ENCODE results near the gene PLCG2. TPM values are rescaled to one million over a fixed set of nuclear protein-coding genes. Genes with fewer than 3 reads are reported as not detected.
A peak's percentile ranks its signal among the peaks of the same experiment; 100 is the strongest.

Gene PLCG2
- total RNA-seq, 1 donor from 2014 or later = 6.9 TPM

- Mint-ChIP-seq H3K27me3 (no peaks in the 10 kb centered on the region), H3K36me3 (ENCODE audit: low read depth) (no peaks in the 10 kb centered on the region), H3K27ac (no peak overlapping the region), H3K9me3 (no peaks in the 10 kb centered on the region), H3K4me3 (no peak overlapping the region), H3K4me1 (peaks cover 8% of the 10 kb centered on the region)
- intact Hi-C loops (cut with micrococcal nuclease) = no loop called here
- DNase-seq = no peak
Observed at GRCh38 chr16:81804134-81804610, 25.1 kb downstream of the PLCG2 start.

- H3K27me3 Mint-ChIP-seq = no peaks in the 10 kb centered on the region
- no peak overlapping the region for H3K27ac Mint-ChIP-seq
- peaks cover 19% of the 10 kb centered on the region for H3K4me1 Mint-ChIP-seq
- no peak overlapping the region for H3K4me3 Mint-ChIP-seq
- H3K9me3 Mint-ChIP-seq = no peaks in the 10 kb centered on the region
- intact Hi-C loops (cut with micrococcal nuclease) = no loop called here
- H3K36me3 Mint-ChIP-seq (ENCODE audit: low read depth) = peaks cover 1% of the 10 kb centered on the region
- DNase-seq = no peak
Observed at GRCh38 chr16:81806696-81807095, 27.6 kb downstream of the PLCG2 start.

DNA sequence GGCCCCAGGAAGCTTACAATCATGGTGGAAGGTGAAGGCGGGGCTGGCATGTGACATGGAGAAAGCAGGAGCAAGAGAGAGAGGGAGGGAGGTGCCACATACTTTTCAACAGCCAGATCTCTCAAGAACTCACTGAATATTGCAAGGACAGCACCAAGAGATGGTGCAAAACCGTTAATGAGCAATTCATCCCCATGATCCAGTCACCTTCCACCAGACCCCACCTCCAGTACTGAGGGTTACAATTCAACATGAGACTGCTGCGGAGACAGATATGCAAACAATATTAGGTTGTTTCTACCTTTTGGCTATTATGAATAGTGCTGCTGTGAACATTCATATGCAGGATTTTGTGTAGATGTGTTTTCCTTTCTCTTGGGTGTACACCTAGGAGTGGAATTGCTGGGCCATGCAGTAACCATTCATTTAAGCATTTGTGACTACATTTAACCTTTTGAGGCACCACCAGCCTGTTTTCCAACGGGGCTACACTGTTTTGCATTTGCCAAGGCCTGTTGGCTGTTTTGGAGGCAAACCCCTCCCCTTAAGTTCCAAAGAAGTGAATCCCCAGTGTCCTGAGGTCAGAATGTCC lies 28.8 kb downstream of the PLCG2 start:
- Mint-ChIP-seq H3K27ac (peak overlapping the region; percentile 21), H3K4me3 (no peak overlapping the region), H3K36me3 (ENCODE audit: low read depth) (peaks cover 1% of the 10 kb centered on the region), H3K9me3 (no peaks in the 10 kb centered on the region), H3K27me3 (peaks cover 4% of the 10 kb centered on the region), H3K4me1 (peaks cover 19% of the 10 kb centered on the region)
- intact Hi-C loops (cut with micrococcal nuclease) = no loop called here
- no peak for DNase-seq

GRCh38 chr16:81808933-81809480 lies 29.9 kb downstream of the PLCG2 start:
- DNase-seq = peak; percentile 67
- H3K4me1 Mint-ChIP-seq = peaks cover 19% of the 10 kb centered on the region
- H3K4me3 Mint-ChIP-seq = no peak overlapping the region
- H3K27ac Mint-ChIP-seq = peak overlapping the region; percentile 39
- intact Hi-C loops (cut with micrococcal nuclease) = no loop called here
- H3K9me3 Mint-ChIP-seq = no peaks in the 10 kb centered on the region
- peaks cover 6% of the 10 kb centered on the region for H3K27me3 Mint-ChIP-seq
- H3K36me3 Mint-ChIP-seq (ENCODE audit: low read depth) = peaks cover 1% of the 10 kb centered on the region

GRCh38 chr16:81809567-81809966 lies 30.5 kb downstream of the PLCG2 start:
- Mint-ChIP-seq H3K4me1 (peaks cover 19% of the 10 kb centered on the region), H3K9me3 (no peaks in the 10 kb centered on the region), H3K36me3 (ENCODE audit: low read depth) (peaks cover 1% of the 10 kb centered on the region)

DNA sequence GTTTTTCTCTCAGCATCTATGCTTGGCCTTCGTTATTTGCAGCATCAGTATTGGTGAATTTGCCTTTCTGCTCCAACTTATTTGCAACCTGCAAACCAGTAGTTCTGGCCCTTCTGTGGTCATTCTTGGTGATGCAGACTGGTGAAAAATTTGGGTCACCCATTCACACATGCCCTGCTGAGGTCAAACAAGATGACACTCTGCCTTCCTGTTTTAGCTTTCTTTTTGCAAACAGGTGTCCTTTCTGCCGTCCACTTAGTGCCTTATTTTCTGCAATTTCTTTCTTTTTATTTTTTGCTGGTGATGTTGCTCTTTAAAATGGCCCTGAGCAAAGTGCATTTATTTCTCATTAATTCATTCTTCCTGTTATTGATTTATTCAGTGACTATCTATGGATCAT lies 31.3 kb downstream of the PLCG2 start:
- no peak overlapping the region for H3K27ac Mint-ChIP-seq
- no peak for DNase-seq
- peaks cover 1% of the 10 kb centered on the region for H3K36me3 Mint-ChIP-seq (ENCODE audit: low read depth)
- peaks cover 19% of the 10 kb centered on the region for H3K4me1 Mint-ChIP-seq
- peaks cover 6% of the 10 kb centered on the region for H3K27me3 Mint-ChIP-seq
- no peaks in the 10 kb centered on the region for H3K9me3 Mint-ChIP-seq
- intact Hi-C loops (cut with micrococcal nuclease) = no loop called here
- no peak overlapping the region for H3K4me3 Mint-ChIP-seq

More at GRCh38 chr16:81809567-81809966, 30.5 kb downstream of the PLCG2 start:
- Mint-ChIP-seq H3K4me3 (no peak overlapping the region), H3K27ac (peak overlapping the region; percentile 39), H3K27me3 (peaks cover 6% of the 10 kb centered on the region)
- DNase-seq = no peak
- intact Hi-C loops (cut with micrococcal nuclease) = no loop called here

DNA sequence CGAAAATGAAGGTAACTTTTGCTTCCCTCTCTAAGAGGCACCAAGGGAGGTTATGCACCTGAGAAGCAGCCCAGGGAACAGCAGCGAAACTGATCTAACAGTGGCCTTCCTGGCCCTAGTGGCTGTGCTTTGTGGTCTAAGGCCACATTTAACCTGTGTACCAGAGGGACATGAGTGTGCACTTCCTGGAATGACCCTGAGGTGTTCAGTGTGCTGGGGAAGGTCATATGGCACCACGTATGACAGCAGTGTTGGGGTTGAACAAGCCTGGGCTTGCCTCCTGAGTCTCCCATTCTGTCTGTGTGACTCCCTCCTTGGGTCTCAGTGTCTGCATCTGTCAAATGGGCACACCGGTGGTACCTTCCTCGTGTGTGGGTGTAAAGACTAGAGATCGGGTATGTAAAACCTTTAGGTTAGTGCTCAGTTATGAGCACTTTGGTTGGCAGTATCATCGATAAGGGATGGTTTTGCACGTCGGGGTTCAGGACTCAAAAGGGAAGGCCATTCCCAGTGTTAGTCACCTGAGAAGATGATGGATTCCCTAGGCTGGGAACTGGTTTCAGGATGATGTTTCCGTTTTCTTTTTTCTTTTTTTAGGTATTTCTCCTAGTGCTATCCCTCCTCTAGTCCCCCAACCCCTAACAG lies 31.9 kb downstream of the PLCG2 start:
- Mint-ChIP-seq H3K27me3 (peaks cover 6% of the 10 kb centered on the region), H3K4me3 (no peak overlapping the region), H3K9me3 (no peaks in the 10 kb centered on the region), H3K36me3 (ENCODE audit: low read depth) (peaks cover 1% of the 10 kb centered on the region), H3K4me1 (peaks cover 19% of the 10 kb centered on the region), H3K27ac (no peak overlapping the region)
- no peak for DNase-seq
- intact Hi-C loops (cut with micrococcal nuclease) = no loop called here

GRCh38 chr16:81813648-81814047 lies 34.6 kb downstream of the PLCG2 start:
- DNase-seq = no peak
- no peak overlapping the region for H3K27ac Mint-ChIP-seq
- intact Hi-C loops (cut with micrococcal nuclease) = no loop called here
- H3K4me1 Mint-ChIP-seq = peaks cover 19% of the 10 kb centered on the region
- H3K27me3 Mint-ChIP-seq = peaks cover 6% of the 10 kb centered on the region
- no peak overlapping the region for H3K4me3 Mint-ChIP-seq
- peaks cover 1% of the 10 kb centered on the region for H3K36me3 Mint-ChIP-seq (ENCODE audit: low read depth)
- H3K9me3 Mint-ChIP-seq = no peaks in the 10 kb centered on the region

DNA sequence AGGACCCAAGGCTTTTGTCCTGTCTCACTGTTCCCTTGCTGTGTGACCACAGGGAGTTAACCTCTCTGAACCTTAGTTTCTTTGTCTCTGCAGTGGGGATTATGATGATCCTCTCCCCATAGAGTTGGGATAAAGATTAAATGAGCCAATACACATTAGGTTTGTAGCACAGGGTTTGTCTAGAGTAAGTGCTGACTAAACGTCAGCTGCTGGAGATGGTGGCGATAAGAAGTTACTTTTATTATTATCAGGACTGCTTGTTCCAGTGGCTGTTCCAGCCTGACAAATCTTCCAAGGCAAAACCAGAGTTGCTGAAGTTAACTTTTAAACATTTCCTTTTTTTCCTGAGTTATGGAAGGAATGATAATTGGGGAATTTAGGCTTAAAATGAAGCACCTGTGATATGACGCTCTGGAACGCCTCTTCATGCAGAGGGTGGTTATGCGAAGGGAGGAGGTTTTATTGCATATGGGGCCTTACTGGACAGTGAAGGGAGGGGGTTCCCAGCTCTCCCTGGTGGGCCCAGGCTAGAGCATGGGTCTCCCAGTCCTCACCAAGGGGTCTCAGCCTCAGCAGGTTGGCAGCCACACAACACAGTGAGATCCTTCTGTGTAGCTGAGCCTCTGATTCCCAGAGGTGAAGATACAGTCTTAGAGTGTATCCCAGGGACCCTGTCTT lies 35.8 kb downstream of the PLCG2 start:
- Mint-ChIP-seq H3K27ac (no peak overlapping the region), H3K36me3 (ENCODE audit: low read depth) (no peaks in the 10 kb centered on the region), H3K9me3 (no peaks in the 10 kb centered on the region), H3K4me3 (no peak overlapping the region), H3K27me3 (peaks cover 6% of the 10 kb centered on the region), H3K4me1 (peaks cover 11% of the 10 kb centered on the region)
- DNase-seq = no peak
- intact Hi-C loops (cut with micrococcal nuclease) = no loop called here

DNA sequence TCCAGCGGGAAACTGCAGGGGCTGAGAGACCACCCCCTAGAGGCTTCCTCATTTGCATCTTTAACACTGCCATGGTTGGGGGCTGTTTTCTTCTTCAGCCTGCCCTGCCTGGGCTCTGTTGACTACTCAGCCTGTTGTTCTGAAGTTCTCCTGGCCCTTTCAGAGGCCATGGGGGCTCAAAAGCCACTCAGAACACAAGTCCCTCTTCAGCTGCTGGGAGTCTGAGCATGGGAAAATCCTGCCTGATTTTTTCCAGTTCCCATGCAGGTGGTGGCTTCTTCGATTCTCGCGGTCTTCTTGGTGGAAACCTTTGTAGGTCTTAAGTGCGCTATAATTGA lies 36.3 kb downstream of the PLCG2 start:
- DNase-seq = no peak
- H3K36me3 Mint-ChIP-seq (ENCODE audit: low read depth) = no peaks in the 10 kb centered on the region
- H3K4me1 Mint-ChIP-seq = peaks cover 7% of the 10 kb centered on the region
- peaks cover 6% of the 10 kb centered on the region for H3K27me3 Mint-ChIP-seq
- intact Hi-C loops (cut with micrococcal nuclease) = no loop called here
- H3K4me3 Mint-ChIP-seq = no peak overlapping the region
- no peaks in the 10 kb centered on the region for H3K9me3 Mint-ChIP-seq
- no peak overlapping the region for H3K27ac Mint-ChIP-seq

- peaks cover 4% of the 10 kb centered on the region for H3K4me1 Mint-ChIP-seq
- no peaks in the 10 kb centered on the region for H3K9me3 Mint-ChIP-seq
- intact Hi-C loops (cut with micrococcal nuclease) = no loop called here
- H3K4me3 Mint-ChIP-seq = no peak overlapping the region
- no peaks in the 10 kb centered on the region for H3K36me3 Mint-ChIP-seq (ENCODE audit: low read depth)
- H3K27me3 Mint-ChIP-seq = peaks cover 6% of the 10 kb centered on the region
- DNase-seq = no peak
- H3K27ac Mint-ChIP-seq = no peak overlapping the region
Observed at GRCh38 chr16:81816351-81816750, 37.3 kb downstream of the PLCG2 start.

DNA sequence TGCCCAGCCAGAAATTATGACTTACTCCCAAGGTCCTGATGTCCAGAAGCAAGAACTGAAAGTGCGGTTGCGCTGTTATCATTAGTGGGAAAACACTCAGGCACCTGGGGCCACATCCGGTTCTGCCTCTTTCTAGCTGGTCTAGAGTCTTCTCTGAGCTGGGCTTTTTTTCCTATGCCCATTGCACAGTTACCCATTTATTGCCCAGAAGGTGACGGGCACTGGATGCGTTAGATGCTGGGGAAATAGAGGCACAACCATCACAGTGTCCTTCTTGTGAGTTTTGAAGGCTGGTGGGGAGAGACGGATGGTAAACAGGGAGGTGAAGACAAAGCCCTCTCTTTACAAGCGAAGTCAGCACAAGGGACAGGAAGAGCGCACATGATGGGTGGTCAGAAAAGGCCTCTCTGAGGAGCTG lies 37.7 kb downstream of the PLCG2 start:
- intact Hi-C loops (cut with micrococcal nuclease) = no loop called here
- H3K4me3 Mint-ChIP-seq = no peak overlapping the region
- H3K9me3 Mint-ChIP-seq = no peaks in the 10 kb centered on the region
- no peak for DNase-seq
- peaks cover 3% of the 10 kb centered on the region for H3K4me1 Mint-ChIP-seq
- H3K27me3 Mint-ChIP-seq = peaks cover 6% of the 10 kb centered on the region
- H3K36me3 Mint-ChIP-seq (ENCODE audit: low read depth) = no peaks in the 10 kb centered on the region
- H3K27ac Mint-ChIP-seq = no peak overlapping the region

DNA sequence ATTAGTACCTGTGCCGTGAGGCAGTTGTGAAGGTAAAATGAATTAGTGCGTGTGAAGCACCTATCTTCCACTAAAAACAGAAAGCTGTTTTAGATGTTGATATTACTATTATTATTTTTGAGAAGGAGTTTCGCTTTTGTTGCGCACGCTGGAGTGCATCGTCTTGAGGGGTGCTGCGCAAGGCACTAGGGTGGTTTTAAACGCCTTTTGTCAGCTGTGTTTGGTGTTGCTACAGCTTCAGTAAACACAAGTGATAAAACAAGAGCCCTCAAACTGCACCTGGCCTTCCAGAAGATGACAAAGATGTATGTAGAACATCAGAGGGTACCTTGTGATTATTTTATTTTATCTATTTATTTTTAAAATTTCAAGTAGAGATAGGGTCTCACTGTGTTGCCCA lies 38.2 kb downstream of the PLCG2 start:
- Mint-ChIP-seq H3K4me3 (no peak overlapping the region), H3K27ac (no peak overlapping the region), H3K9me3 (no peaks in the 10 kb centered on the region), H3K4me1 (peaks cover 3% of the 10 kb centered on the region), H3K36me3 (ENCODE audit: low read depth) (no peaks in the 10 kb centered on the region), H3K27me3 (peaks cover 6% of the 10 kb centered on the region)
- intact Hi-C loops (cut with micrococcal nuclease) = no loop called here
- no peak for DNase-seq
